Fibroblast of peridontal ligament (primary cell): Measurements from ENCODE around the gene FBXO27.
A peak's percentile ranks its signal among the peaks of the same experiment; 100 is the strongest.
"Not testable (repeated sequence)": the region's sequence is repeated elsewhere in the genome, so short reads cannot be mapped to it uniquely, and the experiment has no call there.

Experiments used
- DNase-seq: peaks from one replicate; pipeline ENCODE4 v3.0.0-alpha.2; 2010; ENCODE audit errors: extremely low read depth

Gene FBXO27, protein sequence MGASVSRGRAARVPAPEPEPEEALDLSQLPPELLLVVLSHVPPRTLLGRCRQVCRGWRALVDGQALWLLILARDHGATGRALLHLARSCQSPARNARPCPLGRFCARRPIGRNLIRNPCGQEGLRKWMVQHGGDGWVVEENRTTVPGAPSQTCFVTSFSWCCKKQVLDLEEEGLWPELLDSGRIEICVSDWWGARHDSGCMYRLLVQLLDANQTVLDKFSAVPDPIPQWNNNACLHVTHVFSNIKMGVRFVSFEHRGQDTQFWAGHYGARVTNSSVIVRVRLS

GRCh38 chr19:39032063-39032918 lies at the start of gene FBXO27:
TSS of gene FBXO27 (minus strand) at chr19:39032549. CDS start at chr19:39032227, 322 bp downstream.
- DNase-seq = no peak

- DNase-seq = no peak
Observed at GRCh38 chr19:39080431-39080830, 48.1 kb upstream of the FBXO27 start.

GRCh38 chr19:39078436-39079200 lies 46.3 kb upstream of the FBXO27 start:
- peak; percentile 100 for DNase-seq

- DNase-seq = no peak
Observed at GRCh38 chr19:39077323-39077722, 45.0 kb upstream of the FBXO27 start.

DNA sequence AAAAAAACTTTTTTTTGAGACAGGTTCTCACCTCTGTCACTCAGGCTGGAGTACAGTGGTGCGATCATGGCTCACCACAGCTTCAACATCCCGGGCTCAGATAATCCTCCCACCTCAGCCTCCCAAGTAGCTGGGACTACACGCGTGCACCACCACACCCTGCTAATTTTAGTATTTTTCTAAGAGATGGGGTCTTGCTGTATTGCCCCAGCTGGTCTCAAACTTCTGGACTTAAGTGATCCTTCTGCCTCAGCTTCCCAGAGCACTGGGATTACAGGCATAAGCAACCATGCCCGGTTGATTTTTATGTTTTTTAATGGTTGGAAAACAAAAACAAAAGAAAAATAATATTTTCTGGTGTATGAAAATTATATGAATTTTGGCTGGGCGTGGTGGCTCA lies 42.6 kb upstream of the FBXO27 start:
- no peak for DNase-seq

- no peak for DNase-seq
Observed at GRCh38 chr19:39074205-39074692, 41.9 kb upstream of the FBXO27 start.

- DNase-seq = no peak
Observed at GRCh38 chr19:39070888-39071287, 38.5 kb upstream of the FBXO27 start.

GRCh38 chr19:39068259-39068658 lies 35.9 kb upstream of the FBXO27 start:
- not testable (repeated sequence) for DNase-seq

DNA sequence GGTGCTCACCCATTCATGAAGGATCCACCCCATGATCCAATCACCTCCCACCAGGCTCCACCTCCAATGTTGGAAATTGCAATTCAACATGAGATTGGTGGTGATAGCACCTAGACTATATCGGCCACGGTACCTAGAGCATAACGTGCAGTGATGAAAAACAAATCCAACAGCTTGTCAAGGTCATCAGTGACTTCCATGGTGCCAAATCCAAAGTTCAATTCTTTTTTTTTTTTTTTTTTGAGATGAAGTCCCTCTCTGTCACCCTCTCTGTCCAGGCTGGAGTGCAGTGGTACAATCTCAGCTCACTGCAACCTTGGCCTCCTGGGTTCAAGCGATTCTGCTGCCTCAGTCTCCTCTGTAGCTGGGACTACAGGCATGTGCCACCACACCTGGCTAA lies 34.8 kb upstream of the FBXO27 start:
- DNase-seq = no peak

DNA sequence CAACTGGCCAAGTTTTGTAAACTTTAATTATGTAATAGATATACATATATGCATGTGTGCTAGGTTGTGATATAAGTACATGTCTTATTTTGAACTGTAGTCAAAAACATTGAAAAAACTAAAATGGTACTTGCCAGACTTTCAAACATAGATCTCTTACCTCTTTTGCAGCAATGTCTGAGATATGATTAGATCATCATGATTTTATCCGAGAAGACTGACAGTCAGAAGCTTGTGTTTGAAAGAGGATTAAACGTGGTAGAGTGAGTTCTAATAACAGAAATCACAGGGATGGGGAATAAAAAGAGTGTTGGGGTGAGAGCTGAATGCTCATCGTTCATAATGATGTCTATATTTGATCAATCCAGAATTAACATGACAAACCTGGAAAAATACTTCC lies 33.6 kb upstream of the FBXO27 start:
- DNase-seq = no peak

- DNase-seq = no peak
Observed at GRCh38 chr19:39064405-39064804, 32.1 kb upstream of the FBXO27 start.

- DNase-seq = no peak
Observed at GRCh38 chr19:39060171-39060570, 27.8 kb upstream of the FBXO27 start.

- no peak for DNase-seq
Observed at GRCh38 chr19:39059302-39059701, 27.0 kb upstream of the FBXO27 start.

DNA sequence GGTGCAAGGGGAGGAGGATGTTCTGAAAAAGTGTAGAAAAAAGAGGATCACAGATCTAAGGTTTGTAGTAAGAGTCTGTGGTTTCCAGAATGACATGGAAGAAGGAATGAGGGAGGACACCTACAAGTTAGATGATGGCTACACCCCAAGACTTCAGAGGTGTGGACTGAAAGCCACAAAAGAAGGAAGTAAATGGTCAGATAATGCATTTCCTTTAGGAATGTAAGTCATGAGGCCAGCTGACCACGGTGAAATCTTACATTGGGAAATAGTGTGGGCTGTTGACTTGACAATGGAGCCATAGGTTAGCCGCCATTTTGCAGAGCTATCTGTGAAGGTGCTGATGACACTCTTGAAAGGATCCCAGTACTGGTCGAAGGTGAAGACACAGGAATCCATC lies 25.3 kb upstream of the FBXO27 start:
- no peak for DNase-seq

GRCh38 chr19:39054091-39054470 lies 21.7 kb upstream of the FBXO27 start:
- DNase-seq = no peak

DNA sequence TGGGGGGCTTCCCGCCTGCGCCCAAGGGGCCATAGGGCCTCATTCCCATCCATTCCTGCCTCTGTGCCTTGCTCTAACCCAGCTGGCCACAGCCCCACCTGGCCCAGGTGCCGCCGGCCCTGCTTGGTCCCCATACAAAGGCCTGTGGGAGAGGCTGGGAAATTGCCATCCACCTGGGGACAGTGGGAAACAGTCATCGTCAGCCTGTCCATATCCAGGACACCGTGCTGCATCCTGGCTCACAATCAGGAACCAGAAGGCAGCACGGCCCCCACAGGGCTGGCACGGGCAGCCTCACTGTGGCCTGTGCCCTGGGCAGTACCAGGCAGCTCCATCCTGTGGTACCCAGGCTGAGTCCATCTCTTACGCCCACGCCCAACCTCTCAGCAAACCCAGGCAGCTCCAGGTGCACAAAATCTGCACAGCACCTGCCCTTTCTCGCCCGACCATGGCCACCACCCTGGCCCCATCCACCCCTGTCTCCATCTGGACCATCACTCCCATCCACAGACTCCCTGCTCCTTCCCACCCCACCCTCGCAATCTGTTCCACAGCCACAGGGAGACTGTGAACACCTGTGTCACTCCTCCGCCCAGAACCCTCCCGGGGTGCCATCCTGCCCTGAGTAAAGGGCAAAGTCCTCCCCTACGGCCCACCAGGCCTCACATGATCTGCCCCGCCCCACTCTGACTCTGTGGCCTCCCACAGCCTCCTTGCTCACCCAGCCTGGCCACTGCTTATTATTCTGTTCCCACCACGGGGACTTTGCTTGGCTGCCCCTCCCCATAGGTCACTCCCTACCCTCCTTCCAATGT lies 21.1 kb upstream of the FBXO27 start:
- no peak for DNase-seq

DNA sequence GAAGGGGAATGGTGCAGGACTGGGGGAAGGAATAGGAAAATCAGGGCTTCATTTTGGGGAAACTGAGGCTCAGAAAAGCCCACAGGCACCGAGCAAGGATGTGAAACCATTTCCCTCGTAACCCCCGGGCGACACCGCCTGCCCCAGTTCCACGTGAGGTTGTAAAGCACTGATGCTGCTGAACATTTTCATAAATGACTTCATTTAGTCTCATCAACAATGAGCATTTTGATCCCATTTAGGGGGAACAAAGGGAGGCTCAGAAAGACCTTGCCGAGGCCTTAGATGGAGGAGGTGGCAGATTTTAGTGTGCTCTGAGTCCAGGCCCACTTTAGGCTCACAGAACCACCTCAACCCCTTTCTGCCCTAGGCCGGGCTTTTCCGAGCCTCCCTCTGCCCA lies 20.5 kb upstream of the FBXO27 start:
- DNase-seq = no peak

- DNase-seq = peak; percentile 46
Observed at GRCh38 chr19:39052243-39052746, 19.9 kb upstream of the FBXO27 start.

DNA sequence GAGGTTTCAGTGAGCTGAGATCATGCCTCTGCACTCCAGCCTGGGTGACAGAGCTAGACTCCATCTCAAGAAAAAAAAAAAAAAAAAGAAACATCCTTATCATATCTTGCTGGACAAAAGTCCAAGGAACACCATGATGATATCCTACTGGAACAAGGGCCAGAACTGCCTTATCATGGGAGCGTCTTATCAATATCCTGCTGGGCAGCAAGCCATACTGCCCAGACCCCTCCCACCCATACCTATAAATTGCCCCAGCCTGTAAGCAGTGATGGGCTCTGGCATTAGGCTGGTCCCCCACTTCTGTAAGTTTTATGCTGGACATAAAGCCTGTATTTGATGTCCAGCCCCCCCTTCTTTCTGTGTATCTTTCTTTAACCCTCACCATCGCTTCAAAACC lies 14.7 kb upstream of the FBXO27 start:
- DNase-seq = no peak

- DNase-seq = no peak
Observed at GRCh38 chr19:39046037-39046821, 13.9 kb upstream of the FBXO27 start.
